DOHH2 (cell line): ENCODE measurements around the gene SLC27A5.
"Not testable (repeated sequence)": the region's sequence is repeated elsewhere in the genome, so short reads cannot be mapped to it uniquely, and the experiment has no call there.

ENCODE experiments used
- H3F3A ChIP-seq: fragments of 200-600 bp; sonication (generic), shearing (Covaris generic); 2 replicates; pipeline ENCODE4 v1.6.0; 2016; ENCODE audit warnings: antibody characterized with exemption, mild to moderate bottlenecking; ENCODE audit not compliant: control insufficient read depth, insufficient read depth
- H3K27ac ChIP-seq: fragments of 200-600 bp; sonication (generic); 2 replicates; pipeline ENCODE4 v1.5.1; 2014; ENCODE audit warnings: low read depth, mild to moderate bottlenecking, low read length, moderate library complexity
- H3K27me3 ChIP-seq: fragments of 200-600 bp; sonication (generic); 2 replicates; pipeline ENCODE4 v1.6.1; 2014; ENCODE audit warnings: mild to moderate bottlenecking, low read length, mixed read lengths; ENCODE audit not compliant: control insufficient read depth
- H3K36me3 ChIP-seq: fragments of 200-600 bp; sonication (generic); 2 replicates; pipeline ENCODE4 v1.6.1; 2014; ENCODE audit warnings: mild to moderate bottlenecking, low read length, moderate library complexity, mixed read lengths; ENCODE audit not compliant: control insufficient read depth
- H3K4me1 ChIP-seq: fragments of 200-600 bp; sonication (generic); 2 replicates; pipeline ENCODE4 v1.6.1; 2014; ENCODE audit warnings: mild to moderate bottlenecking, low read length, mixed read lengths; ENCODE audit not compliant: control insufficient read depth
- H3K4me2 ChIP-seq: fragments of 200-600 bp; sonication (generic); 2 replicates; pipeline ENCODE4 v1.6.0; 2014; ENCODE audit warnings: mild to moderate bottlenecking, low read length, moderate library complexity
- H3K4me3 ChIP-seq: fragments of 200-600 bp; sonication (generic); 2 replicates; pipeline ENCODE4 v1.5.1; 2014; ENCODE audit warnings: mild to moderate bottlenecking, low read length, mixed read lengths
- H3K79me2 ChIP-seq: fragments of 200-600 bp; sonication (generic); 2 replicates; pipeline ENCODE4 v1.6.1; 2014; ENCODE audit warnings: mild to moderate bottlenecking, low read length, mixed read lengths; ENCODE audit not compliant: control insufficient read depth
- H3K9me2 ChIP-seq: fragments of 200-600 bp; sonication (generic); replicated peaks from 2 replicates; pipeline ENCODE4 v1.6.1; 2014; ENCODE audit warnings: mild to moderate bottlenecking, low read length, mixed read lengths; ENCODE audit not compliant: control insufficient read depth
- H3K9me3 ChIP-seq: fragments of 200-600 bp; sonication (generic); 2 replicates; pipeline ENCODE4 v1.6.1; 2014; ENCODE audit warnings: antibody characterized with exemption, low read length, mixed read lengths; ENCODE audit not compliant: control insufficient read depth, insufficient read depth
- H4K20me1 ChIP-seq: fragments of 200-600 bp; sonication (generic); 2 replicates; pipeline ENCODE4 v1.6.0; 2014; ENCODE audit warnings: low read depth, mild to moderate bottlenecking, antibody characterized with exemption, low read length, moderate library complexity; ENCODE audit not compliant: control insufficient read depth, insufficient read depth
- CTCF ChIP-seq: fragments of 200-600 bp; sonication (generic); IDR thresholded peaks from one replicate; pipeline ENCODE4 v1.5.1; 2014; ENCODE audit warnings: antibody characterized with exemption, mild to moderate bottlenecking, low read depth, low read length; ENCODE audit not compliant: poor library complexity, severe bottlenecking
- EZH2phosphoT487 ChIP-seq: fragments of 200-600 bp; sonication (generic); IDR thresholded peaks from 2 replicates; pipeline ENCODE4 v1.6.1; 2017; ENCODE audit warnings: borderline replicate concordance, mild to moderate bottlenecking, antibody characterized with exemption, low read length, moderate library complexity, mixed read lengths

The SLC27A5 gene

GRCh38 chr19:58471736-58472135 is 40.1 kb downstream of the SLC27A5 start:
- Histone ChIP-seq H3K4me3 (no peak overlapping the region), H3K79me2 (peaks cover 27% of the 10 kb centered on the region), H3K9me2 (no peaks in the 10 kb centered on the region), H3F3A (peaks cover 12% of the 10 kb centered on the region), H3K9me3 (no peaks in the 10 kb centered on the region), H3K36me3 (peaks cover 36% of the 10 kb centered on the region), H3K4me2 (no peak overlapping the region), H3K4me1 (peaks cover 23% of the 10 kb centered on the region), H3K27me3 (no peaks in the 10 kb centered on the region), H3K27ac (no peak overlapping the region), H4K20me1 (peaks cover 8% of the 10 kb centered on the region; the same call in 1 of the 2 replicates)
- no peak for TF ChIP-seq CTCF
- no peak for TF ChIP-seq EZH2phosphoT487

- H3K4me2 ChIP-seq, result not testable (repeated sequence)
- H3K36me3 ChIP-seq, result peaks cover 36% of the 10 kb centered on the region
- H3K4me1 ChIP-seq, result peaks cover 23% of the 10 kb centered on the region
Measured at GRCh38 chr19:58470837-58471543, 40.8 kb downstream of the SLC27A5 start.

GRCh38 chr19:58469241-58470013 is 42.4 kb downstream of the SLC27A5 start:
- Histone ChIP-seq H3K36me3 (peaks cover 36% of the 10 kb centered on the region), H3K4me1 (peaks cover 16% of the 10 kb centered on the region), H3K4me3 (no peak overlapping the region), H3K79me2 (peaks cover 27% of the 10 kb centered on the region), H3K9me2 (no peaks in the 10 kb centered on the region), H3K27ac (no peak overlapping the region), H3K27me3 (peaks cover 3% of the 10 kb centered on the region; the same call in 1 of the 2 replicates), H3K4me2 (no peak overlapping the region), H4K20me1 (peaks cover 8% of the 10 kb centered on the region; the same call in 1 of the 2 replicates), H3F3A (peaks cover 11% of the 10 kb centered on the region), H3K9me3 (no peaks in the 10 kb centered on the region)
- no peak for TF ChIP-seq EZH2phosphoT487
- TF ChIP-seq CTCF, result no peak

More at GRCh38 chr19:58470837-58471543, 40.8 kb downstream of the SLC27A5 start:
- H4K20me1 ChIP-seq, H3K9me3 ChIP-seq, H3K9me2 ChIP-seq, H3K4me3 ChIP-seq, H3K27me3 ChIP-seq, H3K27ac ChIP-seq: not testable (repeated sequence)
- H3K79me2 ChIP-seq, result peaks cover 27% of the 10 kb centered on the region
- H3F3A ChIP-seq, result peaks cover 12% of the 10 kb centered on the region
